ENCODE data around the gene IL24. TPM values are rescaled to one million over a fixed set of nuclear protein-coding genes. Genes with fewer than 3 reads are reported as not detected.

Gene IL24
- total RNA-seq, 4 donors from 2014 or later, result not detected

- WGBS, 2 donors (ENCODE audit: low coverage in 1 of 2), result 0% methylated on average over 1 of the region's 1 CpG
- Histone ChIP-seq H3K27ac (no peak overlapping the region), H3K4me1 (peaks cover 3 to 34% (median 11%) of the 10 kb centered on the region in 4 donors), H3K4me3 (no peak overlapping the region), H3K36me3 (no peaks in the 10 kb centered on the region), H3K27me3 (peaks cover 10% of the 10 kb centered on the region), H3K9me3 (no peaks in the 10 kb centered on the region)
- no peak for TF ChIP-seq POLR2AphosphoS5 (IDR thresholded peaks at IDR 0.05)
- TF ChIP-seq CTCF (IDR thresholded peaks at IDR 0.05), result peak; percentile 77 to 95 (median 88)
- intact Hi-C loops (cut with DNase I; ENCODE audit: low total_unique reads) (loop anchor here (5.0 to 10.0 kb wide), 2 partner anchors 184 to 276 kb away; partner anchors contain the start of gene DYRK3), in situ Hi-C loops (cut with MboI; ENCODE audit: low pct_ligation_motif_present in 1 of 4, low pct_unique_long_range_greater_than_20kb in 1 of 4, low sequenced_read_pairs in 3 of 4) (loop anchor here (5.0 to 25.0 kb wide), 6 partner anchors 96 to 276 kb away; partner anchors contain the start of gene DYRK3 (in 3 of the 4))
- no peak for DNase-seq
Observed at GRCh38 chr1:206911064-206911663, 13.9 kb downstream of the IL24 start.

- Histone ChIP-seq H3K27me3 (peaks cover 10% of the 10 kb centered on the region), H3K4me3 (no peak overlapping the region), H3K4me1 (peaks cover 3 to 34% (median 11%) of the 10 kb centered on the region in 4 donors), H3K27ac (no peak overlapping the region), H3K9me3 (no peaks in the 10 kb centered on the region), H3K36me3 (no peaks in the 10 kb centered on the region)
- WGBS, 2 donors (ENCODE audit: low coverage in 1 of 2), result 12 to 27% methylated on average over 5 to 7 of the region's 7 CpGs
- DNase-seq, result peak; percentile 77
- TF ChIP-seq EP300 (IDR thresholded peaks at IDR 0.05; ENCODE audit: low read depth) (no peak), POLR2AphosphoS5 (IDR thresholded peaks at IDR 0.05) (peak in 1 of 3 donors; percentile 17), POLR2A (IDR thresholded peaks at IDR 0.05) (no peak), CTCF (IDR thresholded peaks at IDR 0.05) (peak; percentile 86 to 88 (median 87))
- in situ Hi-C loops (cut with MboI; ENCODE audit: low pct_ligation_motif_present in 1 of 4, low pct_unique_long_range_greater_than_20kb in 1 of 4, low sequenced_read_pairs in 3 of 4), result loop anchor here (5.0 to 25.0 kb wide), 6 partner anchors 98 to 278 kb away; partner anchors contain the start of gene DYRK3 (in 3 of the 4)
- intact Hi-C loops (cut with DNase I; ENCODE audit: low total_unique reads), result loop anchor here (5.0 to 10.0 kb wide), 2 partner anchors 185 to 278 kb away; partner anchors contain the start of gene DYRK3
Observed at GRCh38 chr1:206912445-206913095, 15.3 kb downstream of the IL24 start.

- DNase-seq, result no peak
- Histone ChIP-seq H3K27me3 (peaks cover 5% of the 10 kb centered on the region), H3K4me1 (peaks cover 2 to 31% (median 9%) of the 10 kb centered on the region in 4 donors), H3K36me3 (no peaks in the 10 kb centered on the region), H3K27ac (no peak overlapping the region), H3K4me3 (no peak overlapping the region), H3K9me3 (no peaks in the 10 kb centered on the region)
- no peak for TF ChIP-seq EP300 (IDR thresholded peaks at IDR 0.05; ENCODE audit: low read depth)
- TF ChIP-seq CTCF (IDR thresholded peaks at IDR 0.05), result no peak
- TF ChIP-seq POLR2A (IDR thresholded peaks at IDR 0.05), result no peak
- no peak for TF ChIP-seq POLR2AphosphoS5 (IDR thresholded peaks at IDR 0.05)
- intact Hi-C loops (cut with DNase I; ENCODE audit: low total_unique reads) (loop anchor here (5.0 to 10.0 kb wide), 2 partner anchors 187 to 279 kb away; partner anchors contain the start of gene DYRK3), in situ Hi-C loops (cut with MboI; ENCODE audit: low pct_ligation_motif_present in 1 of 4, low pct_unique_long_range_greater_than_20kb in 1 of 4, low sequenced_read_pairs in 3 of 4) (loop anchor here (5.0 to 25.0 kb wide), 6 partner anchors 99 to 279 kb away; partner anchors contain the start of gene DYRK3 (in 3 of the 4))
- WGBS, 2 donors (ENCODE audit: low coverage in 1 of 2), result 83 to 84% methylated on average over 9 to 12 of the region's 12 CpGs
Observed at GRCh38 chr1:206913766-206914537, 16.7 kb downstream of the IL24 start.
